B cell (primary cell): Measurements from ENCODE around the gene C6orf47. TPM values are rescaled to one million over a fixed set of nuclear protein-coding genes. Genes with fewer than 3 reads are reported as not detected.

Experiments used
- ATAC-seq: fragments of 200-7000 bp; cut with Tn5 transposase; one replicate; pipeline ENCODE4 v1.10.0; 2021; ENCODE audit warnings: low read depth, mild to moderate bottlenecking, moderate number of reproducible peaks, moderate library complexity
- CTCF ChIA-PET: fragments of 350-600 bp; sonication (Branson Sonifier 250); formaldehyde crosslinking; loops from one replicate; lab custom pipeline; 2021; ENCODE audit warnings: antibody characterized with exemption, inconsistent platforms; lab: Charles Lee
- POLR2A ChIA-PET: fragments of 350-600 bp; sonication (Branson Sonifier 250); formaldehyde crosslinking; loops from one replicate; lab custom pipeline; 2021; ENCODE audit warnings: antibody characterized with exemption; lab: Charles Lee
- DNase-seq: peaks from one replicate; pipeline ENCODE4 v3.0.0; 2013
- H2AFZ ChIP-seq: 2 replicates; pipeline ENCODE4 v1.6.1; 2012; ENCODE audit warnings: mild to moderate bottlenecking, low read depth, low read length; ENCODE audit not compliant: insufficient read depth, poor library complexity, severe bottlenecking
- H3K27ac ChIP-seq, 2 donors: 1 replicate in 1 of 2; 2 replicates in 1 of 2; pipeline ENCODE4 v1.5.1; 2012 to 2013; ENCODE audit warnings: low read length in 2 of 2, mild to moderate bottlenecking in 2 of 2, moderate library complexity in 1 of 2
- H3K27me3 ChIP-seq, 4 experiments: fragments of 200-600 bp in 1 of 4; sonication (generic) in 1 of 4; replicated peaks in 1 of 4; 1 replicate in 2 of 4; 2 replicates in 2 of 4; pipeline versions ENCODE4 v1.6.1 to v1.7.0; 2013 to 2016; ENCODE audit warnings: low read length in 3 of 4, mild to moderate bottlenecking in 2 of 4, mixed read lengths in 1 of 4, moderate library complexity in 1 of 4; ENCODE audit not compliant: insufficient read depth in 4 of 4, control insufficient read depth in 3 of 4; ENCODE audit errors: control extremely low read depth in 1 of 4
- H3K36me3 ChIP-seq, 2 experiments: replicated peaks in 1 of 2; 1 replicate in 1 of 2; 2 replicates in 1 of 2; pipeline versions ENCODE4 v1.6.1 to v1.7.1; 2013; ENCODE audit warnings: low read length in 1 of 2; ENCODE audit not compliant: insufficient read depth in 2 of 2, control insufficient read depth in 1 of 2; ENCODE audit errors: control extremely low read depth in 1 of 2, extremely low read depth in 1 of 2
- H3K4me1 ChIP-seq, 2 donors: fragments of 200-600 bp in 1 of 2; sonication (generic) in 1 of 2; 1 replicate in 1 of 2; 2 replicates in 1 of 2; pipeline versions ENCODE4 v1.5.1 to v1.6.1; 2013 to 2017; ENCODE audit warnings: low read length in 2 of 2; ENCODE audit not compliant: control insufficient read depth in 2 of 2, insufficient read depth in 2 of 2
- H3K4me2 ChIP-seq: replicated peaks from 2 replicates; pipeline ENCODE3; 2012; ENCODE audit warnings: mild to moderate bottlenecking, low read depth, low read length; ENCODE audit not compliant: poor library complexity, severe bottlenecking
- H3K4me3 ChIP-seq, 5 experiments: fragments of 200-600 bp in 1 of 5; sonication (generic) in 1 of 5; 1 replicate in 3 of 5; 2 replicates in 2 of 5; pipeline versions ENCODE4 v1.5.1 to v1.7.0; 2011 to 2016; ENCODE audit warnings: low read length in 4 of 5, mild to moderate bottlenecking in 4 of 5, low read depth in 2 of 5, control low read depth in 1 of 5, moderate library complexity in 1 of 5; ENCODE audit not compliant: insufficient read depth in 1 of 5; ENCODE audit errors: control extremely low read depth in 1 of 5, extremely low read depth in 1 of 5
- H3K79me2 ChIP-seq: fragments of 200-600 bp; sonication (generic); one replicate; pipeline ENCODE4 v1.6.0; 2016; ENCODE audit warnings: low read length; ENCODE audit not compliant: control insufficient read depth, insufficient read depth
- H3K9ac ChIP-seq: fragments of 200-600 bp; sonication (generic); 2 replicates; pipeline ENCODE4 v1.6.1; 2017; ENCODE audit warnings: mild to moderate bottlenecking, low read length, moderate library complexity
- H3K9me3 ChIP-seq, 3 donors: one replicate each; pipeline versions ENCODE4 v1.6.1 to v1.7.1; 2013; ENCODE audit warnings: low read length in 2 of 3; ENCODE audit not compliant: control insufficient read depth in 2 of 3, insufficient read depth in 1 of 3; ENCODE audit errors: control extremely low read depth in 1 of 3
- H4K20me1 ChIP-seq: 2 replicates; pipeline ENCODE4 v1.6.0; 2012; ENCODE audit warnings: mild to moderate bottlenecking, low read length; ENCODE audit not compliant: insufficient read depth, control insufficient read depth, poor library complexity, severe bottlenecking
- H3K27ac Mint-ChIP-seq: one replicate; pipeline ENCODE4 v1.8.0; 2021; ENCODE audit warnings: mixed read lengths
- H3K27me3 Mint-ChIP-seq: one replicate; pipeline ENCODE4 v1.8.0; 2021; ENCODE audit warnings: mixed read lengths
- H3K4me1 Mint-ChIP-seq: one replicate; pipeline ENCODE4 v1.8.0; 2021; ENCODE audit warnings: mixed read lengths
- H3K4me3 Mint-ChIP-seq: one replicate; pipeline ENCODE4 v1.8.0; 2021; ENCODE audit warnings: mixed read lengths
- H3K9me3 Mint-ChIP-seq: one replicate; pipeline ENCODE4 v1.8.0; 2022; ENCODE audit warnings: mixed read lengths; ENCODE audit not compliant: insufficient read depth
- CTCF ChIP-seq: fragments of 200-600 bp; IDR thresholded peaks from one replicate; pipeline ENCODE4 v1.8.0; 2022; ENCODE audit warnings: antibody characterized with exemption, mild to moderate bottlenecking
- EZH2 ChIP-seq: IDR thresholded peaks from 2 replicates; pipeline ENCODE4 v1.6.1; 2012; ENCODE audit warnings: borderline replicate concordance, low read depth, mild to moderate bottlenecking, moderate library complexity, low read length; ENCODE audit not compliant: insufficient read depth, poor library complexity, severe bottlenecking
- WGBS: methylation state at CpG from one replicate; pipeline ENCODE4 v1.1.5; 2013; ENCODE audit warnings: missing lambda C conversion rate; ENCODE audit not compliant: insufficient coverage; 5-methylcytosine and 5-hydroxymethylcytosine counted together
- intact Hi-C: fragments of 100-400 bp; cut with micrococcal nuclease; formaldehyde crosslinking; loops from one replicate; pipeline ENCODE4 v1.10.0; 2022
- polyA plus RNA-seq: library from polyadenylated mRNA; depleted of rRNA; stranded (reverse); fragments of >200 nt; gene quantifications from 2 replicates; pipeline ENCODE4 v1.2.3, GENCODE V29; 2012
- total RNA-seq, 2 donors: library from RNA; stranded (reverse); fragments of 120-200 nt in 1 of 2; gene quantifications; 1 replicate in 1 of 2; 2 replicates in 1 of 2; pipeline versions ENCODE4 v1.2.3 to v1.2.4, GENCODE V29; 2013 to 2022

C6orf47 gene
- total and polyA plus RNA-seq, 2 donors (not counting 1 experiment from before 2014, with no cell fraction given), result 7.6 to 34.0 TPM

- Histone ChIP-seq H3K4me2 (peak within 1 kb of the TSS; percentile 90), H3K27me3 (no peaks in the 10 kb centered on the region), H3K27ac (peak within 1 kb of the TSS; percentile 96 to 98), H3K9me3 (no peaks in the 10 kb centered on the region), H3K79me2 (peaks cover 78% of the 10 kb centered on the region), H4K20me1 (peaks cover 23% of the 10 kb centered on the region), H3K4me3 (peak within 1 kb of the TSS; percentile 58 to 98 (median 85)), H2AFZ (peak within 1 kb of the TSS; percentile 72), H3K9ac (peak within 1 kb of the TSS; percentile 89), H3K36me3 (peaks cover 18 to 61% of the 10 kb centered on the region in 2 experiments), H3K4me1 (peaks cover 27 to 47% of the 10 kb centered on the region in 2 donors)
- Mint-ChIP-seq H3K4me3 (peak within 1 kb of the TSS; percentile 96), H3K9me3 (no peaks in the 10 kb centered on the region), H3K27me3 (no peaks in the 10 kb centered on the region), H3K27ac (peak within 1 kb of the TSS; percentile 100), H3K4me1 (peaks cover 53% of the 10 kb centered on the region)
- ChIA-PET POLR2A (interaction anchor here (0.6 to 5.9 kb wide), 10 partner anchors 10 to 1306 kb away, joined by 3 to 57 read pairs (median 6); partner anchors contain the start of genes APOM, BAG6, CLIC1 and NEU1), CTCF (interaction anchor here (1.0 to 1.8 kb wide), 4 partner anchors 13 to 164 kb away, joined by 3 to 10 read pairs (median 6); partner anchors contain the start of genes ATP6V1G2 and BAG6)
- WGBS, result under 1% methylated on average over 61 of the region's 63 CpGs
- DNase-seq (peak; percentile 98), ATAC-seq (peak; percentile 87)
- intact Hi-C loops, result loop anchor here (1.0 to 5.0 kb wide), 15 partner anchors 13 to 532 kb away; partner anchors contain the start of genes ABHD16A, AGPAT1, BAG6 and CLIC1
- TF ChIP-seq EZH2 (no peak), CTCF (no peak)
Measured at GRCh38 chr6:31665501-31666336, 5.1 kb upstream of the C6orf47 start, which contains the start of gene CSNK2B. TSS of gene CSNK2B (plus strand) at chr6:31666080. CDS start at chr6:31666832, 752 bp downstream.
